ENCODE results near the gene HSD17B8.

DNA sequence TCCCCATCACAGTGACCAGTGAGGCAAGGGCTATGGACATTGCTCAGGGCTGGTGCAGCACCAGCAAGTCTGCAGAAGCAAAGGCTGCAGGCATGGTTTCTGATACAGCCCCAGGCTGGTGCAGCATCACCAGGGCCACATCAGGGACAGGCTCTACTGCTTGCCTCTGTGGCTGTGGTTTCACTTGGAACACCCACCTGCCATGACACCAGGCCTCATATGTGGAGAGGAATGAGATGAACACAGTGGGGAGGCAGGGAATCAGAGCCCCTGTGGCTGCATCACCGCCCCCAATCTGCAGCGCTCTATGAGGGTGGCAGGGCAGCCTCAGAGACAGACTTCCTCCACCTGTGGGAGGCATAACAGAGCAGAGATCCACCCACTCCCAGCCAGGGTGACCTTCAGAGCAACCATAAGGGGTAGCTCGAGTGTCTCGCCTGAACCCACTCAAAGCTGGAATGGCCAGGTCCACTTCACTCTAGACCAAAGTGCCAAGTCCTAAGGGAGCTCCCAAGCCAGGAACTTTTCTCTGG is 11.7 kb downstream of the HSD17B8 start:
- TF ChIP-seq, protein P1, sequence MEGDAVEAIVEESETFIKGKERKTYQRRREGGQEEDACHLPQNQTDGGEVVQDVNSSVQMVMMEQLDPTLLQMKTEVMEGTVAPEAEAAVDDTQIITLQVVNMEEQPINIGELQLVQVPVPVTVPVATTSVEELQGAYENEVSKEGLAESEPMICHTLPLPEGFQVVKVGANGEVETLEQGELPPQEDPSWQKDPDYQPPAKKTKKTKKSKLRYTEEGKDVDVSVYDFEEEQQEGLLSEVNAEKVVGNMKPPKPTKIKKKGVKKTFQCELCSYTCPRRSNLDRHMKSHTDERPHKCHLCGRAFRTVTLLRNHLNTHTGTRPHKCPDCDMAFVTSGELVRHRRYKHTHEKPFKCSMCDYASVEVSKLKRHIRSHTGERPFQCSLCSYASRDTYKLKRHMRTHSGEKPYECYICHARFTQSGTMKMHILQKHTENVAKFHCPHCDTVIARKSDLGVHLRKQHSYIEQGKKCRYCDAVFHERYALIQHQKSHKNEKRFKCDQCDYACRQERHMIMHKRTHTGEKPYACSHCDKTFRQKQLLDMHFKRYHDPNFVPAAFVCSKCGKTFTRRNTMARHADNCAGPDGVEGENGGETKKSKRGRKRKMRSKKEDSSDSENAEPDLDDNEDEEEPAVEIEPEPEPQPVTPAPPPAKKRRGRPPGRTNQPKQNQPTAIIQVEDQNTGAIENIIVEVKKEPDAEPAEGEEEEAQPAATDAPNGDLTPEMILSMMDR (IDR thresholded peaks at IDR 0.05): no peak
- TF ChIP-seq POLR2A (IDR thresholded peaks at IDR 0.05): no peak

Measured in lower leg skin (tissue), 3 donors.